ENCODE results near the gene ASIC2.

GRCh38 chr17:33243732-33244131 is 49.4 kb downstream of the ASIC2 start:
- TF ChIP-seq, protein P1, sequence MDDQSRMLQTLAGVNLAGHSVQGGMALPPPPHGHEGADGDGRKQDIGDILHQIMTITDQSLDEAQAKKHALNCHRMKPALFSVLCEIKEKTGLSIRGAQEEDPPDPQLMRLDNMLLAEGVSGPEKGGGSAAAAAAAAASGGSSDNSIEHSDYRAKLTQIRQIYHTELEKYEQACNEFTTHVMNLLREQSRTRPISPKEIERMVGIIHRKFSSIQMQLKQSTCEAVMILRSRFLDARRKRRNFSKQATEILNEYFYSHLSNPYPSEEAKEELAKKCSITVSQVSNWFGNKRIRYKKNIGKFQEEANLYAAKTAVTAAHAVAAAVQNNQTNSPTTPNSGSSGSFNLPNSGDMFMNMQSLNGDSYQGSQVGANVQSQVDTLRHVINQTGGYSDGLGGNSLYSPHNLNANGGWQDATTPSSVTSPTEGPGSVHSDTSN (CRISPR knock-in tag; IDR thresholded peaks at IDR 0.05) = no peak
- TF ChIP-seq, protein P2, sequence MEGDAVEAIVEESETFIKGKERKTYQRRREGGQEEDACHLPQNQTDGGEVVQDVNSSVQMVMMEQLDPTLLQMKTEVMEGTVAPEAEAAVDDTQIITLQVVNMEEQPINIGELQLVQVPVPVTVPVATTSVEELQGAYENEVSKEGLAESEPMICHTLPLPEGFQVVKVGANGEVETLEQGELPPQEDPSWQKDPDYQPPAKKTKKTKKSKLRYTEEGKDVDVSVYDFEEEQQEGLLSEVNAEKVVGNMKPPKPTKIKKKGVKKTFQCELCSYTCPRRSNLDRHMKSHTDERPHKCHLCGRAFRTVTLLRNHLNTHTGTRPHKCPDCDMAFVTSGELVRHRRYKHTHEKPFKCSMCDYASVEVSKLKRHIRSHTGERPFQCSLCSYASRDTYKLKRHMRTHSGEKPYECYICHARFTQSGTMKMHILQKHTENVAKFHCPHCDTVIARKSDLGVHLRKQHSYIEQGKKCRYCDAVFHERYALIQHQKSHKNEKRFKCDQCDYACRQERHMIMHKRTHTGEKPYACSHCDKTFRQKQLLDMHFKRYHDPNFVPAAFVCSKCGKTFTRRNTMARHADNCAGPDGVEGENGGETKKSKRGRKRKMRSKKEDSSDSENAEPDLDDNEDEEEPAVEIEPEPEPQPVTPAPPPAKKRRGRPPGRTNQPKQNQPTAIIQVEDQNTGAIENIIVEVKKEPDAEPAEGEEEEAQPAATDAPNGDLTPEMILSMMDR (tag by site-specific recombination; IDR thresholded peaks at IDR 0.05) = no peak
- TF ChIP-seq, protein P3, sequence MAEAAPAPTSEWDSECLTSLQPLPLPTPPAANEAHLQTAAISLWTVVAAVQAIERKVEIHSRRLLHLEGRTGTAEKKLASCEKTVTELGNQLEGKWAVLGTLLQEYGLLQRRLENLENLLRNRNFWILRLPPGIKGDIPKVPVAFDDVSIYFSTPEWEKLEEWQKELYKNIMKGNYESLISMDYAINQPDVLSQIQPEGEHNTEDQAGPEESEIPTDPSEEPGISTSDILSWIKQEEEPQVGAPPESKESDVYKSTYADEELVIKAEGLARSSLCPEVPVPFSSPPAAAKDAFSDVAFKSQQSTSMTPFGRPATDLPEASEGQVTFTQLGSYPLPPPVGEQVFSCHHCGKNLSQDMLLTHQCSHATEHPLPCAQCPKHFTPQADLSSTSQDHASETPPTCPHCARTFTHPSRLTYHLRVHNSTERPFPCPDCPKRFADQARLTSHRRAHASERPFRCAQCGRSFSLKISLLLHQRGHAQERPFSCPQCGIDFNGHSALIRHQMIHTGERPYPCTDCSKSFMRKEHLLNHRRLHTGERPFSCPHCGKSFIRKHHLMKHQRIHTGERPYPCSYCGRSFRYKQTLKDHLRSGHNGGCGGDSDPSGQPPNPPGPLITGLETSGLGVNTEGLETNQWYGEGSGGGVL (tag by site-specific recombination; IDR thresholded peaks at IDR 0.05) = no peak
- no peak for TF ChIP-seq ZBTB7A (tag by site-specific recombination; IDR thresholded peaks at IDR 0.05; ENCODE audit: low read depth)
